ENCODE measurements around the gene SEC61B.

- TF ChIP-seq ZNF175 (tag by site-specific recombination; IDR thresholded peaks at IDR 0.05) (no peak), OVOL3 (tag by site-specific recombination; IDR thresholded peaks at IDR 0.05) (no peak), ZFHX2 (tag by site-specific recombination; conservative IDR thresholded peaks at IDR 0.05) (no peak)
These were observed 34.8 kb upstream of the SEC61B start for GRCh38 chr9:99187311-99187710.
